ENCODE measurements around the gene C1orf167. TPM values are rescaled to one million over a fixed set of nuclear protein-coding genes. Genes with fewer than 3 reads are reported as not detected.

Gene C1orf167
- total RNA-seq, 1 donor from 2014 or later, result not detected

- H3K27ac Mint-ChIP-seq (ENCODE audit: unreplicated experiment), result no peak overlapping the region
- peaks cover 6% of the 10 kb centered on the region for H3K36me3 Mint-ChIP-seq (ENCODE audit: low read depth)
- H3K4me1 Mint-ChIP-seq, result no peaks in the 10 kb centered on the region
- no peak for DNase-seq (ENCODE audit: low read depth, low spot score)
- no peaks in the 10 kb centered on the region for H3K9me3 Mint-ChIP-seq
- TF ChIP-seq CTCF (conservative IDR thresholded peaks at IDR 0.05), result no peak
- no peaks in the 10 kb centered on the region for H3K27me3 Mint-ChIP-seq (ENCODE audit: low read depth)
- no peak overlapping the region for H3K4me3 Mint-ChIP-seq
Observed at GRCh38 chr1:11822091-11822490, 60.1 kb downstream of the C1orf167 start.

- no peak for DNase-seq (ENCODE audit: low read depth, low spot score)
- H3K4me1 Mint-ChIP-seq, result no peaks in the 10 kb centered on the region
- no peak overlapping the region for H3K4me3 Mint-ChIP-seq
- no peak overlapping the region for H3K27ac Mint-ChIP-seq (ENCODE audit: unreplicated experiment)
- H3K36me3 Mint-ChIP-seq (ENCODE audit: low read depth), result peaks cover 9% of the 10 kb centered on the region
- no peak for TF ChIP-seq CTCF (conservative IDR thresholded peaks at IDR 0.05)
- H3K27me3 Mint-ChIP-seq (ENCODE audit: low read depth), result no peaks in the 10 kb centered on the region
- H3K9me3 Mint-ChIP-seq, result no peaks in the 10 kb centered on the region
Observed at GRCh38 chr1:11823366-11824137, 61.6 kb downstream of the C1orf167 start.

GRCh38 chr1:11825131-11825530 is 63.1 kb downstream of the C1orf167 start:
- H3K4me1 Mint-ChIP-seq, result no peaks in the 10 kb centered on the region
- no peak for DNase-seq (ENCODE audit: low read depth, low spot score)
- H3K27me3 Mint-ChIP-seq (ENCODE audit: low read depth), result no peaks in the 10 kb centered on the region
- no peak for TF ChIP-seq CTCF (conservative IDR thresholded peaks at IDR 0.05)
- no peak overlapping the region for H3K27ac Mint-ChIP-seq (ENCODE audit: unreplicated experiment)
- no peaks in the 10 kb centered on the region for H3K9me3 Mint-ChIP-seq
- H3K36me3 Mint-ChIP-seq (ENCODE audit: low read depth), result peaks cover 9% of the 10 kb centered on the region
- no peak overlapping the region for H3K4me3 Mint-ChIP-seq

GRCh38 chr1:11826946-11827345 is 65.0 kb downstream of the C1orf167 start:
- TF ChIP-seq CTCF (conservative IDR thresholded peaks at IDR 0.05), result no peak
- Mint-ChIP-seq H3K27ac (ENCODE audit: unreplicated experiment) (no peak overlapping the region), H3K4me1 (no peaks in the 10 kb centered on the region), H3K9me3 (no peaks in the 10 kb centered on the region), H3K36me3 (ENCODE audit: low read depth) (peaks cover 7% of the 10 kb centered on the region), H3K4me3 (no peak overlapping the region), H3K27me3 (ENCODE audit: low read depth) (no peaks in the 10 kb centered on the region)
- no peak for DNase-seq (ENCODE audit: low read depth, low spot score)

- no peak overlapping the region for H3K27ac Mint-ChIP-seq (ENCODE audit: unreplicated experiment)
- DNase-seq (ENCODE audit: low read depth, low spot score), result no peak
- no peaks in the 10 kb centered on the region for H3K4me1 Mint-ChIP-seq
- H3K4me3 Mint-ChIP-seq, result no peak overlapping the region
- H3K36me3 Mint-ChIP-seq (ENCODE audit: low read depth), result peaks cover 7% of the 10 kb centered on the region
- TF ChIP-seq CTCF (conservative IDR thresholded peaks at IDR 0.05), result no peak
- no peaks in the 10 kb centered on the region for H3K9me3 Mint-ChIP-seq
- H3K27me3 Mint-ChIP-seq (ENCODE audit: low read depth), result no peaks in the 10 kb centered on the region
Observed at GRCh38 chr1:11828511-11828910, 66.5 kb downstream of the C1orf167 start.

All from neural crest cell (in vitro differentiated cells).